GM19455 (cell line): Measurements from ENCODE around the gene C2orf49.

ENCODE experiments used
- ATAC-seq: cut with Tn5 transposase; IDR thresholded peaks from one replicate; pipeline ENCODE4 v1.9.1; 2021; ENCODE audit not compliant: unreplicated experiment

Gene C2orf49

GRCh38 chr2:105381101-105381668 is 43.8 kb downstream of the C2orf49 start:
- ATAC-seq: no peak

GRCh38 chr2:105382177-105382576 is 44.8 kb downstream of the C2orf49 start:
- ATAC-seq: no peak

- no peak for ATAC-seq
Observed at GRCh38 chr2:105383432-105384166, 46.3 kb downstream of the C2orf49 start.

- ATAC-seq: no peak
Observed at GRCh38 chr2:105384216-105384615, 46.9 kb downstream of the C2orf49 start.

GRCh38 chr2:105384861-105385260 is 47.5 kb downstream of the C2orf49 start:
- no peak for ATAC-seq

- no peak for ATAC-seq
Observed at GRCh38 chr2:105385731-105386540, 48.6 kb downstream of the C2orf49 start.

- ATAC-seq: no peak
Observed at GRCh38 chr2:105387225-105387624, 49.9 kb downstream of the C2orf49 start.

- ATAC-seq: no peak
Observed at GRCh38 chr2:105388971-105389381, 51.6 kb downstream of the C2orf49 start.

GRCh38 chr2:105390454-105390853 is 53.1 kb downstream of the C2orf49 start:
- ATAC-seq: no peak

- ATAC-seq: no peak
Observed at GRCh38 chr2:105391058-105391627, 53.8 kb downstream of the C2orf49 start.

GRCh38 chr2:105391763-105392662 is 54.7 kb downstream of the C2orf49 start:
- ATAC-seq: no peak

GRCh38 chr2:105393373-105394055 is 56.2 kb downstream of the C2orf49 start:
- no peak for ATAC-seq

- no peak for ATAC-seq
Observed at GRCh38 chr2:105394951-105395611, 57.7 kb downstream of the C2orf49 start.

- no peak for ATAC-seq
Observed at GRCh38 chr2:105395691-105396090, 58.4 kb downstream of the C2orf49 start.

GRCh38 chr2:105396254-105397024 is 59.1 kb downstream of the C2orf49 start:
- no peak for ATAC-seq

- ATAC-seq: no peak
Observed at GRCh38 chr2:105397025-105397722, 59.8 kb downstream of the C2orf49 start.

GRCh38 chr2:105397953-105398335 is 60.6 kb downstream of the C2orf49 start:
- ATAC-seq: no peak
